Omental fat pad (tissue), 4 donors: Measurements from ENCODE around the gene MEIS1. TPM values are rescaled to one million over a fixed set of nuclear protein-coding genes. Genes with fewer than 3 reads are reported as not detected.

ENCODE experiments used
- ATAC-seq: fragments of 150-250 bp; one replicate; pipeline ENCODE4 v1.9.1; 2016; ENCODE audit warnings: mild to moderate bottlenecking, moderate library complexity; ENCODE audit not compliant: low FRiP score
- DNase-seq: peaks from one replicate; pipeline ENCODE4 v3.0.0-alpha.2; 2019; ENCODE audit warnings: low spot score
- CTCF ChIP-seq, 3 donors: fragments of 450-650 bp; IDR thresholded peaks; one replicate each; pipeline ENCODE4 v1.5.1; 2016 to 2017; ENCODE audit warnings: antibody characterized with exemption in 3 of 3, mild to moderate bottlenecking in 3 of 3, moderate library complexity in 2 of 3
- total RNA-seq, 4 donors: library from RNA; depleted of rRNA; stranded (reverse); fragments of >200 nt; gene quantifications; one replicate each; pipeline ENCODE4 v1.1.0, GENCODE V29; 2016

The MEIS1 gene
- total RNA-seq, 4 donors from 2014 or later = 19.8 to 67.3 (median 46.3) TPM

- ATAC-seq (no peak), DNase-seq (no peak)
- TF ChIP-seq CTCF (IDR thresholded peaks at IDR 0.05) = no peak
Measured at GRCh38 chr2:66571918-66572317, 137.0 kb downstream of the MEIS1 start.

GRCh38 chr2:66572391-66572790, 137.5 kb downstream of the MEIS1 start:
- DNase-seq = no peak
- ATAC-seq = no peak
- no peak for TF ChIP-seq CTCF (IDR thresholded peaks at IDR 0.05)

- no peak for ATAC-seq
- no peak for DNase-seq
- TF ChIP-seq CTCF (IDR thresholded peaks at IDR 0.05) = no peak
Measured at GRCh38 chr2:66573416-66573815, 138.5 kb downstream of the MEIS1 start.

- no peak for DNase-seq
Measured at GRCh38 chr2:66573821-66574233, 138.9 kb downstream of the MEIS1 start.

GRCh38 chr2:66574701-66575624, 140.0 kb downstream of the MEIS1 start:
- DNase-seq (no peak), ATAC-seq (peak; percentile 56)
- no peak for TF ChIP-seq CTCF (IDR thresholded peaks at IDR 0.05)

More at GRCh38 chr2:66573821-66574233, 138.9 kb downstream of the MEIS1 start:
- TF ChIP-seq CTCF (IDR thresholded peaks at IDR 0.05) = no peak
- no peak for ATAC-seq

- no peak for TF ChIP-seq CTCF (IDR thresholded peaks at IDR 0.05)
- DNase-seq (no peak), ATAC-seq (peak; percentile 18)
Measured at GRCh38 chr2:66575625-66576310, 140.8 kb downstream of the MEIS1 start.
